RWPE1 (cell line): ENCODE results near the gene PCGF2.

ENCODE experiments used
- CTCF ChIA-PET: fragments of 350-600 bp; sonication (Branson Sonifier 250); formaldehyde crosslinking; extraction: SDS; loops from one replicate; lab custom pipeline; 2021; lab: Yijun Ruan, JAX
- POLR2A ChIA-PET: fragments of 400-600 bp; formaldehyde crosslinking; extraction: SDS; loops from one replicate; lab custom pipeline; 2020; ENCODE audit warnings: antibody characterized with exemption; ENCODE audit not compliant: low non-redundant PET; lab: Yijun Ruan, JAX
- DNase-seq: peaks from one replicate; pipeline ENCODE4 v3.0.0; 2012; ENCODE audit warnings: low spot score
- H3K27ac ChIP-seq: fragments of 450-650 bp; 2 replicates; pipeline ENCODE4 v1.5.1; 2017
- TF ChIP-seq, protein P1 (sequence below): fragments of 450-650 bp; conservative IDR thresholded peaks from 2 replicates; pipeline ENCODE4 v1.5.1; 2017; ENCODE audit warnings: low read depth, mild to moderate bottlenecking

Gene PCGF2

GRCh38 chr17:38715216-38715943, 32.8 kb downstream of the PCGF2 start:
- TF ChIP-seq, protein P1, sequence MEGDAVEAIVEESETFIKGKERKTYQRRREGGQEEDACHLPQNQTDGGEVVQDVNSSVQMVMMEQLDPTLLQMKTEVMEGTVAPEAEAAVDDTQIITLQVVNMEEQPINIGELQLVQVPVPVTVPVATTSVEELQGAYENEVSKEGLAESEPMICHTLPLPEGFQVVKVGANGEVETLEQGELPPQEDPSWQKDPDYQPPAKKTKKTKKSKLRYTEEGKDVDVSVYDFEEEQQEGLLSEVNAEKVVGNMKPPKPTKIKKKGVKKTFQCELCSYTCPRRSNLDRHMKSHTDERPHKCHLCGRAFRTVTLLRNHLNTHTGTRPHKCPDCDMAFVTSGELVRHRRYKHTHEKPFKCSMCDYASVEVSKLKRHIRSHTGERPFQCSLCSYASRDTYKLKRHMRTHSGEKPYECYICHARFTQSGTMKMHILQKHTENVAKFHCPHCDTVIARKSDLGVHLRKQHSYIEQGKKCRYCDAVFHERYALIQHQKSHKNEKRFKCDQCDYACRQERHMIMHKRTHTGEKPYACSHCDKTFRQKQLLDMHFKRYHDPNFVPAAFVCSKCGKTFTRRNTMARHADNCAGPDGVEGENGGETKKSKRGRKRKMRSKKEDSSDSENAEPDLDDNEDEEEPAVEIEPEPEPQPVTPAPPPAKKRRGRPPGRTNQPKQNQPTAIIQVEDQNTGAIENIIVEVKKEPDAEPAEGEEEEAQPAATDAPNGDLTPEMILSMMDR: no peak
- ChIA-PET POLR2A (no interaction called here), CTCF (interaction anchor here (0.7 to 1.2 kb wide), 4 partner anchors 11 to 19 kb away, joined by 3 to 4 read pairs (median 4); no protein-coding TSS in a partner anchor)
- no peak for DNase-seq
- H3K27ac ChIP-seq: peak overlapping the region; percentile 39

DNA sequence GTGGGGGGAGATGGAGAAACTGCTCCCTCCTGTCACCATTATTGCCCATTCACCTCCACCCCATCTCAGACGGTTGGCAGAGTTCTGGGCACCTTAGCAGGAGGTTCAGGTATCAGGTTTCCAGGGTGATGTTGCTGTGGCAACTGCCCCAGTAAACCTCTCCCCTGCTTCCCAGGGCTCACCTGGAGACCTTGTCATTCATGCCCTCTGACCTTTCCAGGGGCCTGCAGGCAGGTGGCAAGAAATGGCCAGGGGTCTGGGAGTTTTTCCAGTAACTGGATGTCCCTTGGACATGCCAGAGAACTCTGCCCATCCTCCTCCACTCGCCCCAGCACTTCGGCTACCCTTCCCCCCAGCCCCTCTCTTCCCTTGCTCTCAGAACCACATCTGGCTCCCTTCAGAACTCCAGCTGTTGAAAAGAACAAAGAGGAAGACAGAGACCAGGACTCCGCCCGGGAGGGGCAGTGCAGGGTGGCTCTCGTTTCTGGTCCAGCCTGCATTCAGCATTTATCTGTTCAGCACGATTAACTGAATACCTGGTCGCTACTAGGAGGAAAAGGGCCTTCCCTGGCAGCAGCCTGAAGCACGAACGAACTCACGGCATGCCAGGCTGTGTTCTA, 34.6 kb downstream of the PCGF2 start:
- TF ChIP-seq, protein P1: no peak
- no peak for DNase-seq
- H3K27ac ChIP-seq: peak overlapping the region; percentile 24
- POLR2A ChIA-PET: no interaction called here
- CTCF ChIA-PET: no interaction called here

- peak overlapping the region; percentile 24 for H3K27ac ChIP-seq
- CTCF ChIA-PET: no interaction called here
- POLR2A ChIA-PET: no interaction called here
- TF ChIP-seq, protein P1: no peak
- no peak for DNase-seq
These were observed 35.5 kb downstream of the PCGF2 start for GRCh38 chr17:38712593-38712992.

DNA sequence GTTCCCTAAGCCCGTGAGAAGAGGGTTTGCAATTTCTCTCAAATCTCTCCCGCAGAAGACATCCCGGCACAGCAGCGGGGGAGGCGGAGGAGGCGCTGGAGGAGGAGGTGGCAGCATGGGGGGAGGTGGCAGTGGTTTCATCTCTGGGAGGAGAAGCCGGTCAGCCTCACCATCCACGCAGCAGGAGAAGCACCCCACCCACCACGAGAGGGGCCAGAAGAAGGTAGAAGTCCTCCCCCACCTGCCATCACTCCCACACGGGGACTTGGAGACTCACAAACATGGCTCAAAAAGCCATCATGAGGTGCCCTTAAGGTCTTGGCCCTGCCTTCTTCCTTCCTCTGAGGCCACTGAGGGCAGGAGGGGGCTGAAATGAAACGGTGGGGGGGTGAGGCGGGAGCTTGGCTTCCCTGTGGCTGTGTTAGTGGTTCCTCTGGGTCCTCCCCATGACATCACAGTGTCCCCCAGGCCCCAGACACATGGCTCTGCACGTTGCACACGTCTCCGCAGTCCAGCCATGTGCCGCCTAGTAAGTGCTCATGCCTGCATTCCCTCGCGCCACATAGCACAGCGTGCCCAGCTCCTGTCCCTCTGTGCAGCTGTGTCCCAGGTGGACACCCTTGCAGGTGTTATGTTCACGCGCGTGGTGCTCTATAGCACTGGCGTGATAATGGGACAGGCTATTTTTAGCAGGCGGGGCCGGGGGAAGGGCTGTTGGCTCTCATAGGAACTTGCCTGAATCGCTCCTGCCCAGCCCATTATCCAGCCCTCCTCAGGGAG, 36.2 kb downstream of the PCGF2 start:
- DNase-seq: no peak
- ChIA-PET POLR2A (no interaction called here), CTCF (no interaction called here)
- TF ChIP-seq, protein P1: no peak
- peak overlapping the region; percentile 5 for H3K27ac ChIP-seq

DNA sequence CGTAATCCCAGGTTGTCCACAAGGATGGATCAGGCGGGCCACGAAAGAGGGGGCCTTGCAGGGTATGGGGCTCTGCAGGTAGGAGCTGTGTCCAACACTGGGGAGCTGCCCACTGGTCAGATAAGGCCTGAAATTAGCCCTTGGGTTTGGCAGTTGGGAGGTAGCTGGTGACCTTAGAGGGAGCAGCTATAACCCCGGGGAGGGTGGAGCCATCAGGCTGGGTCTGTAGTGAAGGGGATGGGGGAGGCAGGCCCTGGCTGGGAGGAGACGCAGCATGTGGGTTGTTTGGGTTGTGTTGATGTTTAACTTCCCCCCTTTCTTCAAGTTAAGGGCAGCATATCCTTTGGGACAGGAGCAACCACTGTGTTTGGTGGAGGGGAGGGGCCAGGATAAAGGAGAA, 37.2 kb downstream of the PCGF2 start:
- peak overlapping the region; percentile 5 for H3K27ac ChIP-seq
- TF ChIP-seq, protein P1: no peak
- ChIA-PET CTCF (interaction anchor here (0.5 to 1.2 kb wide), 2 partner anchors 24 to 34 kb away, joined by 3 to 6 read pairs; no protein-coding TSS in a partner anchor), POLR2A (no interaction called here)
- no peak for DNase-seq

DNA sequence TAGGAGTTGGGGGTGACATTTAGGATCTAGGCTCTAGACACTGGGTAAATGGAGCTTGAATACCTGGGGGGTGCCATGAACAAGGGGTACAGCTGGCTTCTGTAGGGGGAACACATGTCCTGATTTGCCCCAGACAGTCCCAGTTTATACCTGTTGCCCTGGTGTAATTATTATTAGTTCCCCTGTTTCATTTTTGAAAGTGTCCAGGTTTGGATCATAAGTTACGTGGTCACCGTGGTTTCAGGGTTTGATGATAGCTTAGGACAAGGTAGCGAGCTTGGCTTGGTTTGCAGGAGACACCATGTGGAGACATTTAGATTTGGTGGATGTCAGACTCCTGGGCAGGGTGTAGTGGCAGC, 37.6 kb downstream of the PCGF2 start:
- TF ChIP-seq, protein P1: no peak
- H3K27ac ChIP-seq: peak overlapping the region; percentile 49
- CTCF ChIA-PET: interaction anchor here (0.5 to 1.2 kb wide), 3 partner anchors 13 to 34 kb away, joined by 3 to 6 read pairs (median 3); no protein-coding TSS in a partner anchor
- no peak for DNase-seq
- POLR2A ChIA-PET: no interaction called here
